Peyer's patch (tissue), 4 donors: ENCODE results near the gene TLK1. TPM values are rescaled to one million over a fixed set of nuclear protein-coding genes. Genes with fewer than 3 reads are reported as not detected.

Experiments used
- DNase-seq, 3 donors: peaks; one replicate each; pipeline ENCODE4 v3.0.0-alpha.2; 2017 to 2019
- H3K27ac ChIP-seq, 4 donors: fragments of 200-600 bp; sonication (generic); one replicate each; pipeline ENCODE4 v1.5.1; 2016 to 2019
- H3K27me3 ChIP-seq, 2 donors: fragments of 200-600 bp; sonication (generic); one replicate each; pipeline ENCODE4 v1.5.1; 2019
- H3K36me3 ChIP-seq, 3 donors: fragments of 200-600 bp; sonication (generic); one replicate each; pipeline ENCODE4 v1.5.1; 2016 to 2019
- H3K4me1 ChIP-seq, 4 donors: fragments of 200-600 bp; sonication (generic); one replicate each; pipeline ENCODE4 v1.5.1; 2016 to 2019
- H3K4me3 ChIP-seq, 4 donors: fragments of 200-600 bp; sonication (generic); 1 replicate in 3 of 4; 2 replicates in 1 of 4; pipeline ENCODE4 v1.5.1; 2016 to 2019; ENCODE audit warnings: mild to moderate bottlenecking in 1 of 4
- H3K9me3 ChIP-seq, 4 donors: fragments of 200-600 bp; sonication (generic); one replicate each; pipeline ENCODE4 v1.5.1; 2016 to 2019; ENCODE audit warnings: mild to moderate bottlenecking in 1 of 4
- CTCF ChIP-seq, 6 experiments: fragments of 450-650 bp in 4 of 6; fragments of 200-600 bp in 2 of 6; sonication (generic) in 1 of 6; IDR thresholded peaks; one replicate each; pipeline ENCODE4 v1.5.1; 2017 to 2019; ENCODE audit warnings: antibody characterized with exemption in 6 of 6, mild to moderate bottlenecking in 3 of 6, moderate library complexity in 1 of 6
- POLR2A ChIP-seq, 2 donors: fragments of 450-650 bp; IDR thresholded peaks; one replicate each; pipeline ENCODE4 v1.5.1; 2017; ENCODE audit warnings: antibody characterized with exemption in 2 of 2, mild to moderate bottlenecking in 2 of 2, moderate library complexity in 2 of 2
- total RNA-seq, 4 donors: library from RNA; depleted of rRNA; stranded (reverse); fragments of >200 nt; gene quantifications; one replicate each; pipeline ENCODE4 v1.1.0, GENCODE V29; 2016

The TLK1 gene
- total RNA-seq, 4 donors from 2014 or later: 26.4 to 99.0 (median 45.0) TPM

DNA sequence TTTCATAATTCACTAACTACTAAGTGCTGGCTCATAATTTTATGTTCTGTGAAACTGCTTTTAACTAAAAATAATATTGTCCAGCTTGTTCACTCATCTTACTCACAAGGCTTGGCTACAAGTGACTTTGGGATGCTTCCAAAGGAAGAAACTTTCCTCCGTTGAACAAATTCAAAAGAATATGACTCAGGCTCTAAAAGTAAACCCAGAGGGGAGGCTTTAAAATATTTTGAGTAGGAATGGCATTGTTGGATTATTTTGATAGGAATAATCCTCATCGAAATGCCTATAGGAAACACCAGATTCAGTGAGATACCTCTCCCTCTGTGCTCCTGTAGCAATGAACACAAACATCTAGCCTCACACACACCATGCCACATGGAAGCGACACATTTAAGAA, 25.2 kb upstream of the TLK1 start:
- no peak overlapping the region for H3K4me3 ChIP-seq
- peaks cover 0 to 7% (median 0%) of the 10 kb centered on the region in 4 donors for H3K4me1 ChIP-seq
- no peaks in the 10 kb centered on the region for H3K9me3 ChIP-seq
- no peaks in the 10 kb centered on the region for H3K27me3 ChIP-seq
- TF ChIP-seq CTCF (IDR thresholded peaks at IDR 0.05) (no peak), POLR2A (IDR thresholded peaks at IDR 0.05) (no peak)
- no peaks in the 10 kb centered on the region for H3K36me3 ChIP-seq
- DNase-seq: no peak
- H3K27ac ChIP-seq: no peak overlapping the region

GRCh38 chr2:171185165-171185818, 24.6 kb upstream of the TLK1 start:
- H3K36me3 ChIP-seq: no peaks in the 10 kb centered on the region
- TF ChIP-seq CTCF (IDR thresholded peaks at IDR 0.05) (no peak), POLR2A (IDR thresholded peaks at IDR 0.05) (no peak)
- no peak overlapping the region for H3K4me3 ChIP-seq
- peaks cover 0 to 7% (median 0%) of the 10 kb centered on the region in 4 donors for H3K4me1 ChIP-seq
- no peaks in the 10 kb centered on the region for H3K27me3 ChIP-seq
- H3K27ac ChIP-seq: no peak overlapping the region
- no peaks in the 10 kb centered on the region for H3K9me3 ChIP-seq
- DNase-seq: no peak

DNA sequence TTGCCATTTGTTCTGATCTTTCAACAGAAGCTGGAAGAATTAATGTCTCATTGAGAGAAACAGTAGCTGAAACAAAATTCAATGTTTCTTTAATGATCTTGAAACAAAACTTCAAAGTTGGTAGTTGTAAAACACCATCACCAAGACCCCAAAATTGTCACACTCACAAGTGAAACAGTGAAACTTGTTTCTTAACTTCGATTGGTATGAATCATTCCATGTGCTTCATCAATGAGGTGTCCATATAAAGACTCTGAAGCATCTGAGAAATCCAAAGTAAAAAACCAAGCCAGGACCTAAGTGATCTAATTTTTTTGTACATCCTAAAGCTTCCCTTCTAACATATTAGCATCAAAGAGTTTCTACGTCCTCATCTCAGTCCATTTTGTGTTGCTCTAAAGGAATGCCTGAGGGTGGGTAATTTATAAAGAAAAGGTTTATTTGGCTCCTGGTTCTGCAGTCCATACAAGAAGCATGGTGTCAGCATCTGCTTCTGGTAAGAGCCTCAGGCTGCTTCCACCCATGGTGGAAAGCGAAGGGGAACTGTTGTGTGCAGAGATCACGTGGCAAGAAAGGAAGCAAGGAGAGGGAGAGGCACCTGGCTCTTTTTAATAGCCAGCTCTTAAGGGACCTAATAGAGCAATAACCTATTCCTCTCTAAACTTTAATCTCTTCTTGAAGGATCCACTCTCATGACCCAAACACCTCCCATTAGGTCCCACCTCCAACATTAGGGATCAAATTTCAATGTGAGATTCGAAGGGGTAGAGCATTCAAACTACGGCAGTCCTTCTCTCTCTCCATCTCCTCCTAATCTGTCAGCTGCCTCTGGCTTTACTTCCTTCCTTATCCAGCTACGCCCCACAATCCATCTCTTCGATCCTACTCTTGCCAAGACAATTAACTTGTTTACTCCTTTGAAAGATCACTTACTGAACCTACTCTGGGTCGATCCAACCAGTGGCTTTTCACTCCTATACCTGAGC, 20.7 kb upstream of the TLK1 start:
- no peak for DNase-seq
- no peak for TF ChIP-seq CTCF (IDR thresholded peaks at IDR 0.05)
- no peak for TF ChIP-seq POLR2A (IDR thresholded peaks at IDR 0.05)
- Histone ChIP-seq H3K27me3 (no peaks in the 10 kb centered on the region), H3K4me1 (peaks cover 0 to 7% (median 0%) of the 10 kb centered on the region in 4 donors), H3K36me3 (no peaks in the 10 kb centered on the region), H3K4me3 (no peak overlapping the region), H3K9me3 (no peaks in the 10 kb centered on the region), H3K27ac (no peak overlapping the region)

DNA sequence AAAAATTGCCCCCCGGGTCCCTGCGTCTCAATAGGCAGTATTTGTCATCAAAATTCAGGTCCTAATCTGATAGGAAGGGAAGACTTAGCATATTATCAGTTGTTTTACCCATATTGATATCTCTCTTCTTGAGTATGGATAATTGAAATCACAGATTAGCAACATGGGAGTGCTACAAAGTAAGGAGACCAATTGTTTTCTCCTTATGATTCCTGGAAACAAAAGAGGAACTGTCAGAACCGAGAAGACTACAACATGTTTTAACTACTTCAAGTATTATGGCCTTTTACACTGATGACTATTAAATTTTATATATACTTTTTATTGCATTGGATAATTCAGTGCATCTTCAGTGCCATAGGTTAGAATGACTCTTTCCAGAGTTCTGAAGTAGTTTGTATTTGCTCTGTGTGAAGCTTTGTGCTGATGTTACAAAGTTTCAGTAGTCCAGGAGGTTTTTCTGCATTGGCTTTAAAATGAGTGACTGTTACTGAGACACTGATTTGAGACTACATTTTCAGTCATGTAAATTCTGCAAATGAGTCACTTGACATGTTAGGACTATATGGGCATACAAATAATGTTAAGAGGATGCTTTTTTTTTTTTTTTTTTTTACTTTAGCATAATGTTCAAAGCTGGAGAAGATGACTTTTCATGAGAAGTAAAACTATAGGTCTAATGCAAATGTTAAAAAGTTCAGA, 19.7 kb upstream of the TLK1 start:
- Histone ChIP-seq H3K4me1 (peaks cover 0 to 3% (median 0%) of the 10 kb centered on the region in 4 donors), H3K4me3 (no peak overlapping the region)

More for the DNA sequence above, 19.7 kb upstream of the TLK1 start:
- TF ChIP-seq CTCF (IDR thresholded peaks at IDR 0.05) (no peak), POLR2A (IDR thresholded peaks at IDR 0.05) (no peak)
- Histone ChIP-seq H3K9me3 (no peaks in the 10 kb centered on the region), H3K27me3 (no peaks in the 10 kb centered on the region), H3K27ac (no peak overlapping the region), H3K36me3 (no peaks in the 10 kb centered on the region)
- DNase-seq: no peak
